GM19035 (cell line): ENCODE results near the gene NHS.

Source experiments
- ATAC-seq: cut with Tn5 transposase; IDR thresholded peaks from one replicate; pipeline ENCODE4 v1.9.1; 2021; ENCODE audit not compliant: unreplicated experiment

Gene NHS

DNA sequence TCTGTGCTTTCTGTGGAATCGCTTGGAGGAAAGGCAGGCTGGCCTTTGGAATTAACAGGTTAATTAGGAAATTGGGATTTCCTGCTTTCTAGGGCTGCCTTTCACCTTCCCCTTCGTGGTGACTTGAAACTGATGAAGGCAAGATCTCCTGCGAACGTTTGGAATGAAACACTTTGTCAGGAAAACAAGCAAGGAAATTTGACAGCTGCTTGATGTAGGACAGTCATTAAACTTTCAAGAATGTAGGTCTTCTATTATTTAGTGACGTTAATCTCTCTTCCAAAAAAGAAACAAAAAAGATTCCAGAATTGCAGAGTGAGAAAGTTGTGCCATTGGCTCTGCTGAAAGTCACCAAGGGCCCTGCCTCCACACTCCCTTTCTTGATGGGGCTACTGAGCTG lies 206.6 kb downstream of the NHS start:
- ATAC-seq = no peak

- no peak for ATAC-seq
Observed at GRCh38 chrX:17584248-17584681, 209.3 kb downstream of the NHS start.

- no peak for ATAC-seq
Observed at GRCh38 chrX:17585006-17585405, 210.0 kb downstream of the NHS start.

DNA sequence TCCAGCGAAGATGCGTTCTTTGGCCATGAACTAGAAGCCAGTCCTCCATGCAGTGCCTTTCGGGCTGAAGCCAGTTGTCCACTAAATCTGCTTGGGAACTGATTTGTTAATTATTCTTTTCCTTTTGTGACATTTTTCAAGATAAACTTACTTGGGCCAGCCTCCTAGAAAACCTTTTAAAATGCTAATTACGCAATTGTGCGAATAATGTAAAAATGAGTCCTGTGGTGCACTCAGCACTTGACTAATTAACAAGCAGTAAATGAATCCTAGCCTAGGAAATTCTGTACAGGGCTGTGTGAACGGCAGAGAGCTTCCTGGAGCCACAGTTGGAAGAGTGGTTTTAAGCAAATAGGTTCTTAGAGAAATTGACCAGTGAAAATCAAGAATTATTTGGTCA lies 212.4 kb downstream of the NHS start:
- no peak for ATAC-seq

GRCh38 chrX:17588303-17588702 lies 213.3 kb downstream of the NHS start:
- no peak for ATAC-seq

DNA sequence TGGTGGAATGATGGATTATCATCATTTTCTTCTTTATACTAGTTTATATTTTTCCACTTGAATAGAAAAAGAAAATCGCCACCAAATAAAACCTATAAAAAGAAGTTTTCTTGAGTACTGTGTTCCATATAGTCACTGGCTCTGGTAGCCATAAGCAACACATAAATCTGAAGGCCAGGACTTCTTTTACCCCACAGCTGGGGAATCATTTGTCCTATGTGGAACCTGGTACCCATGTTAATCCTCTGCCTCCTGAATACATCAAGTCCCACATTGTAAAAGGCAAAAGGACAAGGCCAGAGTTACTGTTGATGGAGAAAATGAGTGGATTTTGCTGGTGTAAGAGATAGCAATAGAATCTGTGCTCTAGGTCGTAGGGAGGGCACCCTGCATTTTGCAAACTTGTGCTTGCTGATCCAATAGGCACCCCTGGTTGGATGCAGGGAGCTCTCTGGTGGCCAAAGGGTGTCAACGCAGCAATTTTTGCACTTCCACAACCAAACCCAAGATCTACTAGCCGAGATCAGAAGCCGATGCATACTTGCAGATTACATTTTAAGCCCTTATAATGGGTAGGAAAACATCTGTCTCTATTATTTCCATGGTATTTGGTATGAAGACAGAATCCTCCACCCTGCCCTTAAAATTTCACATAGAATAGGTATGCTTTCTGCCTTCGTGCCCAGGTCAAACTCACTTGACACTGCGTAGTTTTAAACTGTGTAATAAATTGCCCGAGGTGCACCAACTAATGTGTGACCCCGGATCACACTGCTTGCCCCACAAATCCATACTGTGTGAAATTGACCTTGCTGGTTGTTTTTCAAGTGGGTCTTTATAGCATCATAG lies 216.1 kb downstream of the NHS start:
- ATAC-seq = peak; percentile 78

DNA sequence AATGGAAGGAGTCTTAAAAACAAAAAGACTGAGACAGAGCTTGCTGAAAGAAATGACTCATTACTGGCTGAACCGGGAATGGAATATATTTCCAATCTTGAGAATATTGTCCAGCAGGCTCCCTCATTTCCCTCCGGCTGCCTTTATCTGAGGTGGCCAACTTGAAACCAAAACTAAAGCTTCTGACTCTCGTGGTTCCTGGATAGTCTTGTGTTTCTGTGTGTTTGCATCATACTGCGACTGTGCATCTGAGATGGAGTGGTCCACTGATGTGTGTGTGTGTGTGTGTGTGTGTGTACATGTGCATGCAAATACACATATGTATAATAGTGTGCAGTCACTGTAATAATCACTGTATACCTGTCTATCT lies 216.7 kb downstream of the NHS start:
- ATAC-seq = peak; percentile 46

DNA sequence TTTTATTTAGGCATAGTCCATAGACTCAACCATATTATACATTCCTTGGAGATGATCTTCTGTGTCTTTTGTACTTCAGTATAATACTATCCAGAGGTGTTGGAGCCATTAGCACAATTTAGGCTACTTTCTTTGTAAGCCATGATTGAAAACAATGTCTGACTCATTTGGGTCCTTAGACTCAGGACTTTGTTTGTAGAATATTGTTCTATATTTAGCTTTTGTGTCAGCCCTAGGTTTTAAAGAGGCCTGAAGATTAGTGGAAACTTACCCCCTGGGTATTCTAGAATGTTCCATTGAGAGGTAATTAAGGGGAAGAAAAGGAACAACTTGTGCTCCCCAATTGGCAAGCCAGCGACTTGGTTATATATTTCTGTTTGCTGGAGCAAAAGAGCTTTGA lies 217.1 kb downstream of the NHS start:
- peak; percentile 24 for ATAC-seq

DNA sequence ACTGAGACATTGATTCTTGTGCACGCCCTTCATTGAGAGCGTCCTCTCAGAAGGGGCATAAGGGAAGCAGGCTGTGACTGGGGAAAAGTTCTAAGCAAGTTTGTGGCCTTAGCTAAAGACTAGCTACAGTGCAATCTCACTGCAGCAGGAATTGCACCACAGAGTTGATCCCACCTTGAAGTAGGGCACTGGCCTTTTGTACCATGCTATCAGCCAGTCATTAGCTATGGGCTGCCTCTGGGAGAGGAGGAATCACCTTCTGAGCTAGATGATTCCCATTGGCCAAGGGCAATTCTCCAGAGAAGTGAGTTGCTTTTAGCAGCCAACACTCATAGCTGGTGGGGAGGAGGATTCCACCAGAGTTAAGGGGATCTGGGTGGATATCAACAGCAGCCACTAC lies 219.7 kb downstream of the NHS start:
- no peak for ATAC-seq

GRCh38 chrX:17595456-17596035 lies 220.5 kb downstream of the NHS start:
- ATAC-seq = no peak

DNA sequence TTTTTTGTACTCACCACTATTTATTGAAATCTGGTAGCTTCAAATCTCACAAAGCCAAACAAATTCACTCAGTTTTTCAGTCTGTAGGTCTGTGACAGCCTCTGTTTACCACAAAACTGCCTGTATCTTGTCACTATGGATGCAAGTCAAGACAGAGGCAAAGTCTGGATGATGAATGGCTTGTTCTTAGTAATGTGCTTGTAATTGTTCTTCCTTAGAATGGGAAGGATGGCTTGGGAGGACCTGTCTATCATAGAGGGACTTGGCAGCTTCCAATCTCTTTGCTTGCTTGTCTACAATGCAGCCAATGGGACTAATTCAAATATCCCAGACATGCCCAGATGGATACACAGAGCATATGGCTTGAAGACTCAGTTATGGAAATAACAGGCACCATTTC lies 221.1 kb downstream of the NHS start:
- ATAC-seq = no peak

GRCh38 chrX:17596546-17597205 lies 221.7 kb downstream of the NHS start:
- ATAC-seq = no peak

DNA sequence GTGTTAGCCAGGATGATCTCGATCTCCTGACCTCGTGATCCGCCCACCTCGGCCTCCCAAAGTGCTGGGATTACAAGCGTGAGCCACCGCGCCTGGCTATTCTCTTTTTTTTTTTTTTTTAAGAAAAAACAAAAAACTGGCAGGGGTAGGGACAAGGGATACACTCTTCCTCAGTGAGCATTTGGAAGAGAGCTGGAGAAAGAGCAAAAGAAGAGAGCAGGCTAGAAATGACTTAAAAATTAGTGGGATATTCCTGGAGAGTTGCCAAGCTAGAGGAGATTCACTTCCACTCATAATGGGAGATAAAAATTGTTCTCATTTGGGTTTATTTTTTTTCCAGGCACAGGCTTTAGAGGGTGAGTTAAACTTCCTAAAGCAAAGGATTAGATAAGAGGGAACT lies 222.3 kb downstream of the NHS start:
- no peak for ATAC-seq

GRCh38 chrX:17597836-17598439 lies 222.9 kb downstream of the NHS start:
- no peak for ATAC-seq

- ATAC-seq = no peak
Observed at GRCh38 chrX:17601441-17602200, 226.6 kb downstream of the NHS start.

GRCh38 chrX:17602245-17602644 lies 227.2 kb downstream of the NHS start:
- ATAC-seq = no peak

DNA sequence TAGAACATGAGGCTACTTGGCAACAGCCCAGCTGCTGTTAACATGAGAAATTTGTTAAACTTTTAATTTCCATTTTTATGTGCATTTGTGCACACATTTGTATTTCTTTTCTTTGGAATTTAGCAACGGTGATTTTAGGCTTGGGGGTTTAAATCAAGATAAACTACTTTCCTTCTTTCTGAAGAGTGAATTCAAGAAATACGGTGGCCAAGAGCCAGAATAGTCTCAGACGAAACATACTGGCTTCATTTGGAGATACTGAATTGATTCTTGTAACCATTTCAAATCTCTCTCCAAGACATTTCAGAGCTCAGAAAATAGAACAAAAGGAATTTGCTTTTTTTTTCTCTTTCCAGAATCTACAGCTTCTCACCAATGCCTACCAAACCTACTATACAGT lies 228.2 kb downstream of the NHS start:
- no peak for ATAC-seq

DNA sequence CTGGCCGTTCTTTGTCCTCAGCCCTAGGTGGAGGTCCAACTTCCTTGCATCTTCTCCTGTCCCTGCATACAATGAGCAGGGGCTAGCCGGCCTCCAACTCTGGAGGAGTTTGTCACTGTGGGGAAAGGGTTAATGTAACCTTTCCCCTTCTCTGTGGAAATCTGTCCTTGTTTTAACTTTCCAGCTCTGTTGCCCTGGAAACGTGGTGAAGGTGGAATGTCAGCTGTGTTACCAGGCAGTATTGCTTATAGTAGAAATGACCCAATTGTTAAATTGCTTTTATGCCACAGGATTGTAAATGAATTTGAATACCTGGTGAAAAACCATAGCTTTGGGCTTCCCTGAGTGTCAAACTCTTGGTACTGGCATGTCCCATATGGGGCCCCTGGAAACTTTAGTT lies 230.7 kb downstream of the NHS start:
- no peak for ATAC-seq

- ATAC-seq = no peak
Observed at GRCh38 chrX:17606231-17606630, 231.2 kb downstream of the NHS start.

DNA sequence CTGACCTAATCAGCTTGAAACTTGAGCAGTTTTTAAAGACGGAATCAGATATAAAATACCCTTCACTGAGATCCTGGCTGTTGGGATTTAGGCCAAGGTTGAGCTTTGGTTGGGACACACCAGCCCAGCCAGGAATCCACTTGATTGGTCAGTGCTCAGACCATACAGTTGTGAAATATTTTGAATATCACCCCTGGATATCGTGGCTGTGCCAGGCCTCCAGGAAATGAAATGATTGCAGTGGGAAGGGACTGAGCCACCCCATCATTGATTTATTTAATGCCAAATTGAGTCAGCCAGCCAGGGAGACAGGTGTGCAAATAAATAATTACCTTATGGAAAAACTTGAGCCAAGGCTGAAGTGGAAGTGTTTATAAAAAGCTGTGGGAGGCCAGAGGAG lies 233.9 kb downstream of the NHS start:
- ATAC-seq = no peak

DNA sequence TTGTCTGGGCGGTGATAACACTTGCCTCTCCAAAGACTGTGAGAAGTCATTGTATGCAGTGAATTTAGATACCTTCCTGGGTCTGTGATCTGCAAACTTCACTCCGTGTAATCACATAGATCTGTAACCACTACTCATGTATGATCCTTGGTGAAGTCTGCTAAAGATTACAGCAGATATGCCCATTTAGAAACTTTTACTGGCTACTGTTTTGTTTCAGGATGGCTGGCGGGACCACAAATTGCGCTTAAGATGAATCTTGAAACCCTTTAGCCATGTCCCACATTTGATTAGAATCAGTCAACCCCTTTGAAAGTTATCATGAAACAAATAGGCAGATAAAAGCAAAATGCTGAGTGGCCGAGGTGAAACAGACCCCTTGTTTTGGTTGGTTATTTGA lies 235.8 kb downstream of the NHS start:
- no peak for ATAC-seq
